ENCODE results near the gene BID.

The BID gene

GRCh38 chr22:17802822-17803221 lies 28.6 kb upstream of the BID start:
- no peak for DNase-seq

GRCh38 chr22:17802411-17802810 lies 28.1 kb upstream of the BID start:
- no peak for DNase-seq

GRCh38 chr22:17797721-17798559 lies 23.7 kb upstream of the BID start:
- DNase-seq: no peak

- no peak for DNase-seq
Measured at GRCh38 chr22:17796695-17797094, 22.4 kb upstream of the BID start.

- DNase-seq: no peak
Measured at GRCh38 chr22:17795661-17796548, 21.6 kb upstream of the BID start.

- no peak for DNase-seq
Measured at GRCh38 chr22:17794726-17795542, 20.7 kb upstream of the BID start.

GRCh38 chr22:17792854-17793434 lies 18.7 kb upstream of the BID start:
- DNase-seq: no peak

GRCh38 chr22:17792299-17792698 lies 18.0 kb upstream of the BID start:
- DNase-seq: no peak

- no peak for DNase-seq
Measured at GRCh38 chr22:17791196-17791595, 16.9 kb upstream of the BID start.

GRCh38 chr22:17789379-17790200 lies 15.3 kb upstream of the BID start:
- DNase-seq: no peak

- no peak for DNase-seq
Measured at GRCh38 chr22:17788528-17789378, 14.5 kb upstream of the BID start.

- DNase-seq: no peak
Measured at GRCh38 chr22:17787716-17788330, 13.6 kb upstream of the BID start.

GRCh38 chr22:17787241-17787640 lies 13.0 kb upstream of the BID start:
- DNase-seq: no peak

GRCh38 chr22:17786435-17787161 lies 12.3 kb upstream of the BID start:
- DNase-seq: no peak

- DNase-seq: peak; percentile 30 to 52
Measured at GRCh38 chr22:17785185-17786184, 11.2 kb upstream of the BID start.

GRCh38 chr22:17784776-17785175 lies 10.5 kb upstream of the BID start:
- DNase-seq: no peak

GRCh38 chr22:17783773-17784480 lies 9.7 kb upstream of the BID start:
- DNase-seq: no peak

GRCh38 chr22:17783312-17783711 lies 9.0 kb upstream of the BID start:
- DNase-seq: no peak
